Glutamatergic neuron (in vitro differentiated cells): ENCODE results near the gene GPR85. TPM values are rescaled to one million over a fixed set of nuclear protein-coding genes. Genes with fewer than 3 reads are reported as not detected.

Experiments used
- DNase-seq: peaks from one replicate; pipeline ENCODE4 v3.0.0; 2022
- H3K27ac Mint-ChIP-seq: one replicate; pipeline ENCODE4 v1.8.0; 2020; ENCODE audit warnings: mild to moderate bottlenecking, mixed read lengths, inconsistent platforms; ENCODE audit not compliant: unreplicated experiment
- H3K27me3 Mint-ChIP-seq: one replicate; pipeline ENCODE4 v1.8.0; 2020; ENCODE audit warnings: mild to moderate bottlenecking, moderate library complexity, mixed read lengths, inconsistent platforms; ENCODE audit not compliant: unreplicated experiment
- H3K36me3 Mint-ChIP-seq: one replicate; pipeline ENCODE4 v1.8.0; 2020; ENCODE audit warnings: mild to moderate bottlenecking, mixed read lengths, inconsistent platforms; ENCODE audit not compliant: unreplicated experiment
- H3K4me1 Mint-ChIP-seq: one replicate; pipeline ENCODE4 v1.8.0; 2020; ENCODE audit warnings: mild to moderate bottlenecking, low read depth, mixed read lengths, inconsistent platforms; ENCODE audit not compliant: unreplicated experiment
- H3K4me3 Mint-ChIP-seq: one replicate; pipeline ENCODE4 v1.8.0; 2020; ENCODE audit warnings: mild to moderate bottlenecking, mixed read lengths, inconsistent platforms; ENCODE audit not compliant: unreplicated experiment
- H3K9me3 Mint-ChIP-seq: one replicate; pipeline ENCODE4 v1.8.0; 2020; ENCODE audit warnings: mild to moderate bottlenecking, moderate library complexity, mixed read lengths, inconsistent platforms; ENCODE audit not compliant: unreplicated experiment
- CTCF ChIP-seq: fragments of 200-600 bp; sonication (generic); IDR thresholded peaks from one replicate; pipeline ENCODE4 v1.5.0; 2021; ENCODE audit not compliant: partially characterized antibody, unreplicated experiment
- total RNA-seq: library from RNA; stranded (reverse); fragmentation: NEBNext Ultra II Directional; extraction: Animal tissue kit (Norgen Biotek cat#: 25700); gene quantifications from one replicate; pipeline ENCODE4 v1.2.1, GENCODE V29; 2021; ENCODE audit not compliant: unreplicated experiment

GPR85 gene
- total RNA-seq, 1 donor from 2014 or later, result 3.4 TPM

- Mint-ChIP-seq H3K27me3 (peaks cover 3% of the 10 kb centered on the region), H3K4me1 (no peaks in the 10 kb centered on the region)
Observed at GRCh38 chr7:113046453-113046852, 40.2 kb downstream of the GPR85 start.

GRCh38 chr7:113045379-113045778 is 41.2 kb downstream of the GPR85 start:
- Mint-ChIP-seq H3K27me3 (no peaks in the 10 kb centered on the region), H3K9me3 (peaks cover 2% of the 10 kb centered on the region), H3K36me3 (no peaks in the 10 kb centered on the region), H3K4me3 (no peak overlapping the region), H3K4me1 (no peaks in the 10 kb centered on the region), H3K27ac (no peak overlapping the region)
- TF ChIP-seq CTCF, result no peak
- no peak for DNase-seq

More at GRCh38 chr7:113046453-113046852, 40.2 kb downstream of the GPR85 start:
- H3K9me3 Mint-ChIP-seq, result peaks cover 2% of the 10 kb centered on the region
- no peak overlapping the region for H3K4me3 Mint-ChIP-seq
- no peak for DNase-seq
- H3K27ac Mint-ChIP-seq, result no peak overlapping the region
- no peaks in the 10 kb centered on the region for H3K36me3 Mint-ChIP-seq
- TF ChIP-seq CTCF, result no peak

GRCh38 chr7:113044394-113044793 is 42.2 kb downstream of the GPR85 start:
- H3K9me3 Mint-ChIP-seq, result peaks cover 2% of the 10 kb centered on the region
- DNase-seq, result no peak
- H3K27ac Mint-ChIP-seq, result no peak overlapping the region
- no peak for TF ChIP-seq CTCF
- no peaks in the 10 kb centered on the region for H3K27me3 Mint-ChIP-seq
- no peaks in the 10 kb centered on the region for H3K36me3 Mint-ChIP-seq
- H3K4me1 Mint-ChIP-seq, result no peaks in the 10 kb centered on the region
- H3K4me3 Mint-ChIP-seq, result no peak overlapping the region

DNA sequence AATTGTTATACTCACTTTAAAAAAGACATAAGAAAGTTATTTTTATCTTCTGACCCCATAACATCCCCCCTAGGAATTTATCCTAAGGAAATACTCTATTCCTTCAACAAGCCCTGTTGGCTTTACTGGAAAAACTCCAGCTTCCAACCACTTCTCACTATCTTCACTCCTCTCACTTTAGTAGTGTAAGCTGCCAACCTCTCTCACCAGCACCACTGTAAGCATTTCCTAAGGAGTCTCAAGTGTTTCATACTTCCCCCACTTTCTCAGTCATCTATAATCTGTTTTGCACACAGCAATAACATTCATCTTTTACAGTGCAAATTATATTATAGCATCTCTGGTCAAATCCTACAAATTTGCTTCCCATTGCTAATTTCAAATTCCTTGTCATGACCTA is 45.8 kb downstream of the GPR85 start:
- H3K4me1 Mint-ChIP-seq, result no peaks in the 10 kb centered on the region
- no peaks in the 10 kb centered on the region for H3K27me3 Mint-ChIP-seq
- H3K36me3 Mint-ChIP-seq, result no peaks in the 10 kb centered on the region
- H3K27ac Mint-ChIP-seq, result no peak overlapping the region
- no peak for DNase-seq
- H3K9me3 Mint-ChIP-seq, result peaks cover 2% of the 10 kb centered on the region
- no peak for TF ChIP-seq CTCF
- H3K4me3 Mint-ChIP-seq, result no peak overlapping the region

DNA sequence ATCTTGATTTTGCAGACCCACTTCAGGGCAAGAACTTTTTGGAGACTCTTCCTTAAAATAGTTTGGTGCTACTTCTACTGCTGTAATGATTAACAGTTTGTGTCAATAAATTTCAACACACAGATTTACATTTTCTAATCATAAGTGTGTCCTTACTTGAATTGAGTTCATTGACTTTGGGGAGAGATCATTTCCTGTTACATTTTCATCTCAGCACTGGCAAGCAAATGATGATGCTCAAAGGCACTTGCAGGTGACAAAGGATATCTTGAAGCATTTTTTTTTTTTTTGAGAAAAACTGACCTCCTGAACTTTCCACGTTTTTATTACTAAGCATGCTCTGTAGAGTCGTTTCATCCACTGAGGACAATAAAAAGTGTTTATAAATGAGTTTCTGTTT is 52.7 kb downstream of the GPR85 start:
- Mint-ChIP-seq H3K4me1 (no peaks in the 10 kb centered on the region), H3K27me3 (no peaks in the 10 kb centered on the region), H3K4me3 (no peak overlapping the region), H3K36me3 (no peaks in the 10 kb centered on the region), H3K27ac (no peak overlapping the region), H3K9me3 (no peaks in the 10 kb centered on the region)
- TF ChIP-seq CTCF, result no peak
- DNase-seq, result no peak

Other genes starting within 250 kb of the GPR85 start
- gene SMIM30, start 31.7 kb upstream of the GPR85 start, total RNA-seq, result 16.0 TPM